ENCODE data around the gene SLC7A11.
A peak's percentile ranks its signal among the peaks of the same experiment; 100 is the strongest.

Gene SLC7A11

GRCh38 chr4:138200236-138200590 is 41.9 kb downstream of the SLC7A11 start:
- H3K4me2 ChIP-seq (ENCODE audit: low read length): no peak overlapping the region
- H3K23ac ChIP-seq (ENCODE audit: low read length): no peak overlapping the region
- H2BK120ac ChIP-seq (ENCODE audit: insufficient read depth, low read length, poor library complexity): no peak overlapping the region
- H2AK5ac ChIP-seq (ENCODE audit: low read length): no peak overlapping the region
- no peak overlapping the region for H3K4ac ChIP-seq (ENCODE audit: low read depth, low read length)
- H2BK12ac ChIP-seq (ENCODE audit: low read length): no peak overlapping the region
- no peak overlapping the region for H4K8ac ChIP-seq (ENCODE audit: low read depth, low read length)
- H2AFZ ChIP-seq (ENCODE audit: insufficient read depth, low read length, poor library complexity): no peak overlapping the region
- no peak for DNase-seq
- H3K27ac ChIP-seq (ENCODE audit: low read depth, low read length): no peak overlapping the region
- peaks cover 2% of the 10 kb centered on the region for H3K79me1 ChIP-seq (ENCODE audit: low read length)
- H3K36me3 ChIP-seq (ENCODE audit: control insufficient read depth in 1 of 2, insufficient read depth in 2 of 2, low read length in 2 of 2): no peaks in the 10 kb centered on the region
- no peak overlapping the region for H3K18ac ChIP-seq (ENCODE audit: low read length)
- H4K91ac ChIP-seq (ENCODE audit: low read depth, low read length): no peak overlapping the region
- H3K4me3 ChIP-seq (ENCODE audit: low read depth, low read length): no peak overlapping the region
- no CpG with 5 or more reads among the region's 1 CpG for WGBS (ENCODE audit: extremely low coverage, insufficient coverage, insufficient read length)
- no peak overlapping the region for H3K9ac ChIP-seq (ENCODE audit: low read length)
- no peaks in the 10 kb centered on the region for H3K79me2 ChIP-seq (ENCODE audit: control insufficient read depth, insufficient read depth, low read length, poor library complexity)
- no peak overlapping the region for H3K14ac ChIP-seq (ENCODE audit: low read length)
- no peak overlapping the region for H4K12ac ChIP-seq (ENCODE audit: low read depth, low read length)
- H2BK5ac ChIP-seq (ENCODE audit: low read depth, low read length, poor library complexity): no peak overlapping the region
- H3K9me3 ChIP-seq (ENCODE audit: insufficient read depth, low read depth, low read length): no peaks in the 10 kb centered on the region
- H3K4me1 ChIP-seq (ENCODE audit: control insufficient read depth in 1 of 2, insufficient read depth in 2 of 2, low read length in 2 of 2): no peaks in the 10 kb centered on the region
- no peaks in the 10 kb centered on the region for H3K27me3 ChIP-seq (ENCODE audit: insufficient read depth, low read length)

GRCh38 chr4:138199568-138200235 is 42.4 kb downstream of the SLC7A11 start:
- Histone ChIP-seq H3K27me3 (ENCODE audit: insufficient read depth, low read length) (no peaks in the 10 kb centered on the region), H3K23ac (ENCODE audit: low read length) (no peak overlapping the region), H2BK5ac (ENCODE audit: low read depth, low read length, poor library complexity) (peak overlapping the region; percentile 22), H3K4ac (ENCODE audit: low read depth, low read length) (no peak overlapping the region), H3K4me2 (ENCODE audit: low read length) (peak overlapping the region; percentile 49), H3K36me3 (ENCODE audit: control insufficient read depth in 1 of 2, insufficient read depth in 2 of 2, low read length in 2 of 2) (no peaks in the 10 kb centered on the region), H4K12ac (ENCODE audit: low read depth, low read length) (no peak overlapping the region), H2BK120ac (ENCODE audit: insufficient read depth, low read length, poor library complexity) (peak overlapping the region; percentile 81), H3K79me1 (ENCODE audit: low read length) (peaks cover 2% of the 10 kb centered on the region), H2AFZ (ENCODE audit: insufficient read depth, low read length, poor library complexity) (peak overlapping the region; percentile 59), H3K4me1 (ENCODE audit: control insufficient read depth in 1 of 2, insufficient read depth in 2 of 2, low read length in 2 of 2) (no peaks in the 10 kb centered on the region), H3K79me2 (ENCODE audit: control insufficient read depth, insufficient read depth, low read length, poor library complexity) (no peaks in the 10 kb centered on the region), H2BK12ac (ENCODE audit: low read length) (no peak overlapping the region), H3K27ac (ENCODE audit: low read depth, low read length) (peak overlapping the region; percentile 78), H3K9me3 (ENCODE audit: insufficient read depth, low read depth, low read length) (no peaks in the 10 kb centered on the region), H4K8ac (ENCODE audit: low read depth, low read length) (no peak overlapping the region), H2AK5ac (ENCODE audit: low read length) (no peak overlapping the region), H3K9ac (ENCODE audit: low read length) (no peak overlapping the region), H4K91ac (ENCODE audit: low read depth, low read length) (peak overlapping the region; percentile 8), H3K18ac (ENCODE audit: low read length) (no peak overlapping the region), H3K4me3 (ENCODE audit: low read depth, low read length) (no peak overlapping the region), H3K14ac (ENCODE audit: low read length) (no peak overlapping the region)
- no CpG with 5 or more reads among the region's 5 CpGs for WGBS (ENCODE audit: extremely low coverage, insufficient coverage, insufficient read length)
- peak; percentile 61 to 86 for DNase-seq

DNA sequence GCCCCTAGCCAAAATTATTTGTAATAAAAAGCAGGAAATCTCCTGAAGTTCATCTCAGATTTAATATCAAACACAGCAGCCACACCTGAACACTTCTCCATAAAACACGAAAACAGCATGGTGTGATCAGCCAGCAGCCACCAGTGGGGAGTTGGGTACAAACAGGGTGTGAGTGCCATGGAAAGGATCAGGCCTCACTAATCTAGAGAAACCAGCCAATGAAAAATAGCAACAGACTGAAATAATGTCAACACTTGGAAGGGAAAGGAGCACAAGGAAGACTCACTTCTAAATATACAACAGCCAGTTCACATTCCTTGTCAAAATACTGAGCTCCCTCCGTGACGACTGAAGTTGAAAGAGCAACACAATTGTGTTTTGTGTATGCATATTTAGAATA is 46.0 kb downstream of the SLC7A11 start:
- H2AFZ ChIP-seq (ENCODE audit: insufficient read depth, low read length, poor library complexity): no peak overlapping the region
- no peaks in the 10 kb centered on the region for H3K36me3 ChIP-seq (ENCODE audit: control insufficient read depth in 1 of 2, insufficient read depth in 2 of 2, low read length in 2 of 2)
- no peak overlapping the region for H3K14ac ChIP-seq (ENCODE audit: low read length)
- no peaks in the 10 kb centered on the region for H3K4me1 ChIP-seq (ENCODE audit: control insufficient read depth in 1 of 2, insufficient read depth in 2 of 2, low read length in 2 of 2)
- no peak overlapping the region for H2AK5ac ChIP-seq (ENCODE audit: low read length)
- no peak overlapping the region for H4K8ac ChIP-seq (ENCODE audit: low read depth, low read length)
- H3K9ac ChIP-seq (ENCODE audit: low read length): peak overlapping the region; percentile 53
- no peaks in the 10 kb centered on the region for H3K79me2 ChIP-seq (ENCODE audit: control insufficient read depth, insufficient read depth, low read length, poor library complexity)
- H2BK5ac ChIP-seq (ENCODE audit: low read depth, low read length, poor library complexity): no peak overlapping the region
- H4K91ac ChIP-seq (ENCODE audit: low read depth, low read length): no peak overlapping the region
- H3K79me1 ChIP-seq (ENCODE audit: low read length): peaks cover 2% of the 10 kb centered on the region
- H2BK12ac ChIP-seq (ENCODE audit: low read length): no peak overlapping the region
- no peaks in the 10 kb centered on the region for H3K9me3 ChIP-seq (ENCODE audit: insufficient read depth, low read depth, low read length)
- no peak overlapping the region for H3K4me3 ChIP-seq (ENCODE audit: low read depth, low read length)
- WGBS (ENCODE audit: extremely low coverage, insufficient coverage, insufficient read length): no CpG with 5 or more reads among the region's 3 CpGs
- H3K4ac ChIP-seq (ENCODE audit: low read depth, low read length): no peak overlapping the region
- H4K12ac ChIP-seq (ENCODE audit: low read depth, low read length): no peak overlapping the region
- no peak overlapping the region for H3K23ac ChIP-seq (ENCODE audit: low read length)
- DNase-seq: no peak
- no peak overlapping the region for H2BK120ac ChIP-seq (ENCODE audit: insufficient read depth, low read length, poor library complexity)
- no peak overlapping the region for H3K27ac ChIP-seq (ENCODE audit: low read depth, low read length)
- no peak overlapping the region for H3K18ac ChIP-seq (ENCODE audit: low read length)
- H3K27me3 ChIP-seq (ENCODE audit: insufficient read depth, low read length): no peaks in the 10 kb centered on the region
- H3K4me2 ChIP-seq (ENCODE audit: low read length): no peak overlapping the region

DNA sequence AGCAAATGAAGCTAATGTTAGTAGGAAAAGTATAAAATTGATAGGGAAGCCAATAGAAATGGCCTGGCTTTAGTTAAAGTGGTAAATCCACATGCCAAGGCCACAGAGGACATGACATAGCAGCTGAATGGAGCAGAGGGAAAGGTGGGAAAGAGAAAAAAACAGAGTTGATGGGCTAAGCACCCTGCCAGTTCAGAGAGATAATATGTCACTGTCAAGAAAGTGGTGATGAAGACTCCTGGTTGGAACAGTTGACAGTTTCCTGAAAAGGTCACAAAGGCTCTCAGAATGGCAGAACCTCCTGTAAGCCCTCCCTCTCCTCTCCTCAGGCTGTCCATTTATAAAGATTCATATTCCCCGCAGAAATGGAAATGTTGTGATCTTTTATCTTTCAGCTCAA is 48.2 kb downstream of the SLC7A11 start:
- WGBS (ENCODE audit: extremely low coverage, insufficient coverage, insufficient read length): no CpG with 5 or more reads among the region's 1 CpG

More for the DNA sequence above, 48.2 kb downstream of the SLC7A11 start:
- Histone ChIP-seq H3K4ac (ENCODE audit: low read depth, low read length) (no peak overlapping the region), H3K23ac (ENCODE audit: low read length) (no peak overlapping the region), H3K9me3 (ENCODE audit: insufficient read depth, low read depth, low read length) (no peaks in the 10 kb centered on the region), H2BK120ac (ENCODE audit: insufficient read depth, low read length, poor library complexity) (no peak overlapping the region), H2BK12ac (ENCODE audit: low read length) (no peak overlapping the region), H3K18ac (ENCODE audit: low read length) (no peak overlapping the region), H3K4me2 (ENCODE audit: low read length) (no peak overlapping the region), H3K4me1 (ENCODE audit: control insufficient read depth in 1 of 2, insufficient read depth in 2 of 2, low read length in 2 of 2) (no peaks in the 10 kb centered on the region), H3K36me3 (ENCODE audit: control insufficient read depth in 1 of 2, insufficient read depth in 2 of 2, low read length in 2 of 2) (no peaks in the 10 kb centered on the region), H3K9ac (ENCODE audit: low read length) (no peak overlapping the region), H2BK5ac (ENCODE audit: low read depth, low read length, poor library complexity) (no peak overlapping the region), H3K14ac (ENCODE audit: low read length) (no peak overlapping the region), H3K27ac (ENCODE audit: low read depth, low read length) (no peak overlapping the region), H4K8ac (ENCODE audit: low read depth, low read length) (no peak overlapping the region), H4K12ac (ENCODE audit: low read depth, low read length) (no peak overlapping the region), H2AFZ (ENCODE audit: insufficient read depth, low read length, poor library complexity) (no peak overlapping the region), H3K79me2 (ENCODE audit: control insufficient read depth, insufficient read depth, low read length, poor library complexity) (no peaks in the 10 kb centered on the region), H3K27me3 (ENCODE audit: insufficient read depth, low read length) (no peaks in the 10 kb centered on the region), H2AK5ac (ENCODE audit: low read length) (no peak overlapping the region), H4K91ac (ENCODE audit: low read depth, low read length) (no peak overlapping the region), H3K4me3 (ENCODE audit: low read depth, low read length) (no peak overlapping the region), H3K79me1 (ENCODE audit: low read length) (no peaks in the 10 kb centered on the region)
- DNase-seq: no peak
